Prostate gland (tissue), 2 donors: ENCODE results near the gene MRI1.

Experiments used
- POLR2A ChIP-seq: fragments of 450-650 bp; IDR thresholded peaks from one replicate; pipeline ENCODE4 v1.6.1; 2016; ENCODE audit warnings: antibody characterized with exemption, mild to moderate bottlenecking
- TF ChIP-seq, protein P1 (sequence below), 4 experiments: fragments of 200-600 bp in 2 of 4; fragments of 450-650 bp in 2 of 4; sonication (generic) in 2 of 4; IDR thresholded peaks; 1 replicate in 3 of 4; 2 replicates in 1 of 4; pipeline ENCODE4 v1.5.1; 2016 to 2019; ENCODE audit warnings: antibody characterized with exemption in 4 of 4, mild to moderate bottlenecking in 2 of 4, moderate library complexity in 2 of 4

DNA sequence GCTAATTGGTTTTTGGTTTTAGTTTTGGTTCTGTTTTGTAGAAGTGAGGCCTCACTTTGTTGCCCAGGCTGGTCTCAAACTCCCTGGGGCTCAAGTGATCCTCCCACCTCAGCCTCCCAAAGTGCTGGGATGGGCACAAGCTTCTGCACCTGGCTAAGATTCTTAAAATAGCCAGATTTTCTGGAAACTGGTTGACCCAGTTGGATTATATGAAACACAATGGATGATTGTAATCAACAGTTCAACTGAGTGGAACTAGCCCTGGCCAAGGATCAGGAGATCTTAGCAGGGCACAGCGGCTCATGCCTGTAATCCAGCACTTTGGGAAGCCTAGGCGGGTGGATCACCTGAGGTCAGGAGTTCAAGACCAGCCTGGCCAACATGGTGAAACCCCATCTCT lies 29.6 kb upstream of the MRI1 start:
- no peak for TF ChIP-seq POLR2A
- TF ChIP-seq, protein P1, sequence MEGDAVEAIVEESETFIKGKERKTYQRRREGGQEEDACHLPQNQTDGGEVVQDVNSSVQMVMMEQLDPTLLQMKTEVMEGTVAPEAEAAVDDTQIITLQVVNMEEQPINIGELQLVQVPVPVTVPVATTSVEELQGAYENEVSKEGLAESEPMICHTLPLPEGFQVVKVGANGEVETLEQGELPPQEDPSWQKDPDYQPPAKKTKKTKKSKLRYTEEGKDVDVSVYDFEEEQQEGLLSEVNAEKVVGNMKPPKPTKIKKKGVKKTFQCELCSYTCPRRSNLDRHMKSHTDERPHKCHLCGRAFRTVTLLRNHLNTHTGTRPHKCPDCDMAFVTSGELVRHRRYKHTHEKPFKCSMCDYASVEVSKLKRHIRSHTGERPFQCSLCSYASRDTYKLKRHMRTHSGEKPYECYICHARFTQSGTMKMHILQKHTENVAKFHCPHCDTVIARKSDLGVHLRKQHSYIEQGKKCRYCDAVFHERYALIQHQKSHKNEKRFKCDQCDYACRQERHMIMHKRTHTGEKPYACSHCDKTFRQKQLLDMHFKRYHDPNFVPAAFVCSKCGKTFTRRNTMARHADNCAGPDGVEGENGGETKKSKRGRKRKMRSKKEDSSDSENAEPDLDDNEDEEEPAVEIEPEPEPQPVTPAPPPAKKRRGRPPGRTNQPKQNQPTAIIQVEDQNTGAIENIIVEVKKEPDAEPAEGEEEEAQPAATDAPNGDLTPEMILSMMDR (IDR thresholded peaks at IDR 0.05): no peak
